ENCODE data around the gene FGD6. TPM values are rescaled to one million over a fixed set of nuclear protein-coding genes. Genes with fewer than 3 reads are reported as not detected.
"Not testable (repeated sequence)": the region's sequence is repeated elsewhere in the genome, so short reads cannot be mapped to it uniquely, and the experiment has no call there.

Gene FGD6
- total RNA-seq, 1 donor from 2014 or later = 3.7 TPM

DNA sequence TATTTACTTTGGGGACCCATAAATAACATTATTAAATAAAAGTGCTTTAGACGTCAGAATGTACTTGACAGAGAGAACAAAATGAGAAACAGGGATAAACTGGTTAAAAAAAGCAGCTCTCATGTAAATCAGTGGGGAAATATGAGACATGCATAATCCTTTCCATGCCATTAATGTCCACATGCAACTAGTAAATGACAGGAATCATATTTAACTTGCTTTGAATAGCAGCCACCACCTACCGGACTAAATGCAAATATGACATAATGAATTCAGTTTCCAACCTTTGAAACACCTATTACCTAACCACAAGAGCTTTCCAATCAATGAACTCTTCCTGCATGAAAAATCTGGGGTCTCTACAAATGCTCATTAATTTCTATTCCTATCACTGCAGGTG lies 19.6 kb downstream of the FGD6 start:
- ChIA-PET CTCF (no interaction called here), POLR2A (interaction anchor here (2.2 kb wide), 1 partner anchor 20 kb away, joined by 8 read pairs; the partner anchor contains the start of genes FGD6 and VEZT)
- no peaks in the 10 kb centered on the region for H3K36me3 Mint-ChIP-seq (ENCODE audit: low read depth)
- H3K4me3 Mint-ChIP-seq = no peak overlapping the region
- no peaks in the 10 kb centered on the region for H3K27me3 Mint-ChIP-seq
- no peak overlapping the region for H3K27ac Mint-ChIP-seq
- DNase-seq (no peak), ATAC-seq (ENCODE audit: low read depth) (no peak)
- H3K9me3 Mint-ChIP-seq = no peaks in the 10 kb centered on the region
- H3K4me1 Mint-ChIP-seq = peaks cover 37% of the 10 kb centered on the region
- TF ChIP-seq CTCF (IDR thresholded peaks at IDR 0.05) = no peak
- intact Hi-C loops (cut with micrococcal nuclease) = no loop called here

- CTCF ChIA-PET; H3K9me3 Mint-ChIP-seq; H3K4me3 Mint-ChIP-seq; DNase-seq; intact Hi-C loops (cut with micrococcal nuclease); H3K27me3 Mint-ChIP-seq; H3K27ac Mint-ChIP-seq; H3K36me3 Mint-ChIP-seq (ENCODE audit: low read depth); ATAC-seq (ENCODE audit: low read depth): not testable (repeated sequence)
- POLR2A ChIA-PET = interaction anchor here (2.2 kb wide), 1 partner anchor 20 kb away, joined by 8 read pairs; the partner anchor contains the start of genes FGD6 and VEZT
- peaks cover 34% of the 10 kb centered on the region for H3K4me1 Mint-ChIP-seq
Measured at GRCh38 chr12:95196875-95197569, 20.2 kb downstream of the FGD6 start.

- Mint-ChIP-seq H3K27ac (no peak overlapping the region), H3K4me1 (peaks cover 18% of the 10 kb centered on the region)
- POLR2A ChIA-PET = no interaction called here
Measured at GRCh38 chr12:95195122-95195521, 22.1 kb downstream of the FGD6 start.

DNA sequence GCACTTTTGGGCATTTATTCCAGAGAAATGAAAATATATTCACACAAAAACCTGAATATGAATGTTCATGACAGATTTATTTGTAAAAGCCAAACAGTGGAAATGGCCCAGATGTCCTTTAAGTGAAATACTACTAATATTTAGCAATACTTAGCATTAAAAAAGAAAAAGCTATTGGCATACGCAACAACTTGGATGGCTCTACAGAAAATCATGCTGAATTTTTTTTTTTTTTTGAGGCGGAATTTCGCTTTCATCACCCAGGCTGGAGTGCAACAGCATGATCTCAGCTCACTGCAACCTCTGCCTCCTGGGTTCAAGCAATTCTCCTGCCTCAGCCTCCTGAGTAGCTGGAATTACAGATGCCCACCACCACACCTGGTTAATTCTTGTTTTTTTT lies 24.1 kb downstream of the FGD6 start:
- no peaks in the 10 kb centered on the region for H3K36me3 Mint-ChIP-seq (ENCODE audit: low read depth)

More at GRCh38 chr12:95195122-95195521, 22.1 kb downstream of the FGD6 start:
- no peak for ATAC-seq (ENCODE audit: low read depth)
- Mint-ChIP-seq H3K36me3 (ENCODE audit: low read depth) (no peaks in the 10 kb centered on the region), H3K4me3 (no peak overlapping the region), H3K27me3 (no peaks in the 10 kb centered on the region), H3K9me3 (no peaks in the 10 kb centered on the region)
- DNase-seq = no peak
- intact Hi-C loops (cut with micrococcal nuclease) = no loop called here
- CTCF ChIA-PET = no interaction called here
- TF ChIP-seq CTCF (IDR thresholded peaks at IDR 0.05) = no peak

DNA sequence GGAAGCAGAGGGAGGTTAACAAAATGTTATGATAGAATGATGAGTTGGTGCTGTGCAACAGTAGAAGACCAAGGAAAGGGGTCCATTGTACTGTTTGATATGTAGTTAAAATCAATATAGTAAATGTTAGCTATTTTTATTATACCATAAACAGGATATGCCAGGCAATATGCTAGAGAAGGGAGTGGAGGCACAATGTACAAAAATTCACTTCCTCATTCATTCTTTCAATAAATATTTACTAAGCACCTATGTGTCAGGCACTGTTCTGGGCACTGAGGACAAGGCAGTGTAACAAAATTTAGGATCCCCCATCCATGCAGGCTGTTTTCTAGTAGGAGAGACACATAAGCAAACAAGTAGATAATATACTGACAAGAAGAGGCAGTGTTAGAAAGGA lies 25.0 kb downstream of the FGD6 start:
- CTCF ChIA-PET = no interaction called here
- H3K27ac Mint-ChIP-seq = no peak overlapping the region
- no peak overlapping the region for H3K4me3 Mint-ChIP-seq
- ATAC-seq (ENCODE audit: low read depth) = no peak
- H3K27me3 Mint-ChIP-seq = no peaks in the 10 kb centered on the region
- no peaks in the 10 kb centered on the region for H3K36me3 Mint-ChIP-seq (ENCODE audit: low read depth)
- TF ChIP-seq CTCF (IDR thresholded peaks at IDR 0.05) = no peak
- H3K4me1 Mint-ChIP-seq = peaks cover 9% of the 10 kb centered on the region
- POLR2A ChIA-PET = no interaction called here
- intact Hi-C loops (cut with micrococcal nuclease) = no loop called here
- DNase-seq = no peak
- H3K9me3 Mint-ChIP-seq = no peaks in the 10 kb centered on the region

More for the DNA sequence above, 24.1 kb downstream of the FGD6 start:
- Mint-ChIP-seq H3K27me3 (no peaks in the 10 kb centered on the region), H3K4me1 (peaks cover 9% of the 10 kb centered on the region), H3K27ac (no peak overlapping the region), H3K4me3 (no peak overlapping the region), H3K9me3 (no peaks in the 10 kb centered on the region)
- no peak for TF ChIP-seq CTCF (IDR thresholded peaks at IDR 0.05)
- CTCF ChIA-PET = interaction anchor here (0.6 kb wide), 1 partner anchor 1044 kb away, joined by 4 read pairs; no protein-coding TSS in a partner anchor
- POLR2A ChIA-PET = no interaction called here
- ATAC-seq (ENCODE audit: low read depth) (no peak), DNase-seq (no peak)
- intact Hi-C loops (cut with micrococcal nuclease) = no loop called here

Data from activated B cell treated with CpG ODN at 0.5 μM for 24 hours (primary cell).